Measurements from ENCODE around the gene PLS1. TPM values are rescaled to one million over a fixed set of nuclear protein-coding genes. Genes with fewer than 3 reads are reported as not detected.

Gene PLS1
- total and polyA plus RNA-seq, 2 of the 8 experiments (the other 6 are each of a cell fraction or from before 2014, with no cell fraction given) = 18.7 to 44.7 TPM

DNA sequence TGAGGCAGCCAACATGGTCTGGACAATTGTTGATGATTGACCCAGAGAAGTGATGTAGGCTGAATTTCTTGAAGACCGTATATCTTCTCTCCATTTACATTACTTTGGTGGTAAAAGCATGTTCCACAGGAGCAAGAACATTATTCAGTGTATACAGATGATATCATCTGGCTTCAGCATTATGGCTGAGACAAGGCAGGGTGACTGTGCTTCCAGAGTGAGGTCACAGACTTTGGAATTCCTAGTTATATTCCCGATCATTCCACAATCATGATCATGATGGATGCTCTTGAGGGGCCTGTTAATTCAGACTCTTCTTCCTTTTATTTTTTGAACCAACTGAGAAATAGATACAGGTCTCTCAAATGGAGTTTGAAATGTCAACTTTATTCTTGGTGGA lies 19.0 kb downstream of the PLS1 start:
- H3K18ac ChIP-seq (ENCODE audit: extremely low read depth, low read length) = no peak overlapping the region
- H2BK120ac ChIP-seq (replicated peaks; ENCODE audit: low read depth, low read length) = no peak overlapping the region
- no peak for FAIRE-seq
- no peak overlapping the region for H3K9ac ChIP-seq (replicated peaks in 1 of 4; ENCODE audit: extremely low read depth in 1 of 4, low read depth in 3 of 4, low read length in 3 of 4)
- H3K27me3 ChIP-seq (replicated peaks in 1 of 4; ENCODE audit: control insufficient read depth in 3 of 4, extremely low read depth in 1 of 4, insufficient read depth in 3 of 4, low read length in 3 of 4) = no peaks in the 10 kb centered on the region
- no peak overlapping the region for H3K23ac ChIP-seq (ENCODE audit: insufficient read length)
- H3K4me3 ChIP-seq (ENCODE audit: extremely low read depth in 1 of 4, insufficient read depth in 2 of 4, low read depth in 3 of 4, low read length in 4 of 4) = no peak overlapping the region
- no peaks in the 10 kb centered on the region for H3K36me3 ChIP-seq (ENCODE audit: control insufficient read depth in 2 of 4, insufficient read depth in 4 of 4, low read length in 3 of 4)
- no peak overlapping the region for H2AFZ ChIP-seq (ENCODE audit: low read length)
- H4K5ac ChIP-seq (ENCODE audit: insufficient read length, low read depth, low read length) = no peak overlapping the region
- WGBS, 2 experiments (ENCODE audit: extremely low coverage in 1 of 2, insufficient coverage in 1 of 2, insufficient read length in 1 of 2, insufficient replicate concordance in 2 of 2, low coverage in 1 of 2, low lambda C conversion rate in 2 of 2, missing lambda C conversion rate in 1 of 2) = 92% methylated on average over 2 of the region's 2 CpGs; no CpG with 5 or more reads in 1 of the 2 experiments
- H2BK12ac ChIP-seq (ENCODE audit: low read depth, low read length) = no peak overlapping the region
- H3K4ac ChIP-seq (replicated peaks; ENCODE audit: insufficient read length, low read depth, low read length) = no peak overlapping the region
- H4K8ac ChIP-seq (ENCODE audit: extremely low read depth, insufficient read depth, low read length) = no peak overlapping the region
- no peak overlapping the region for H3K4me2 ChIP-seq (ENCODE audit: insufficient read depth in 1 of 2, low read depth in 2 of 2, low read length in 2 of 2)
- no peak overlapping the region for H2BK5ac ChIP-seq (ENCODE audit: low read depth, low read length)
- peaks cover 0 to 2% (median 0%) of the 10 kb centered on the region in 4 experiments; a peak in 1 of 7 replicates for H3K4me1 ChIP-seq (replicated peaks in 1 of 4; ENCODE audit: control insufficient read depth in 3 of 4, insufficient read depth in 4 of 4, low read length in 3 of 4)
- no peak overlapping the region for H2AK5ac ChIP-seq (ENCODE audit: low read depth, low read length)
- no peaks in the 10 kb centered on the region for H4K20me1 ChIP-seq (replicated peaks in 1 of 2; ENCODE audit: control insufficient read depth in 1 of 2, insufficient read depth in 2 of 2, low read length in 2 of 2)
- H3K14ac ChIP-seq (ENCODE audit: insufficient read length) = no peak overlapping the region
- H2BK20ac ChIP-seq (ENCODE audit: low read length) = no peak overlapping the region
- H3K79me2 ChIP-seq (ENCODE audit: control insufficient read depth in 1 of 2, insufficient read depth in 2 of 2, low read length in 2 of 2) = peaks cover 0 to 5% of the 10 kb centered on the region in 2 experiments; a peak in 1 of 4 replicates
- CTCF ChIA-PET (ENCODE audit: partially characterized antibody) = interaction anchor here (0.7 to 1.0 kb wide), 2 partner anchors 14 to 214 kb away, joined by 4 read pairs; no protein-coding TSS in a partner anchor
- no peak overlapping the region for H2BK15ac ChIP-seq (ENCODE audit: low read length)
- H3K56ac ChIP-seq (replicated peaks; ENCODE audit: insufficient read length, low read depth, low read length) = no peak overlapping the region
- no peak for DNase-seq (ENCODE audit: low read depth in 1 of 2, low spot score in 2 of 2)
- H3K27ac ChIP-seq (ENCODE audit: low read depth, low read length) = no peak overlapping the region
- no peaks in the 10 kb centered on the region for H3K23me2 ChIP-seq (ENCODE audit: low read depth, low read length)
- H4K91ac ChIP-seq (replicated peaks; ENCODE audit: insufficient read length, low read length) = no peak overlapping the region
- H3K9me3 ChIP-seq (ENCODE audit: insufficient read depth in 2 of 2, low read depth in 1 of 2, low read length in 1 of 2) = no peaks in the 10 kb centered on the region
- no peaks in the 10 kb centered on the region for H3K79me1 ChIP-seq (ENCODE audit: low read depth, low read length)
- POLR2A ChIA-PET (ENCODE audit: partially characterized antibody) = no interaction called here
- no peak for TF ChIP-seq EP300 (IDR thresholded peaks at IDR 0.05; ENCODE audit: borderline replicate concordance in 1 of 2, low read depth in 2 of 2, low read length in 2 of 2)
- TF ChIP-seq NANOG (IDR thresholded peaks at IDR 0.05; ENCODE audit: insufficient read depth, low read depth, low read length, poor library complexity, severe bottlenecking) = no peak
- TF ChIP-seq, protein P1, sequence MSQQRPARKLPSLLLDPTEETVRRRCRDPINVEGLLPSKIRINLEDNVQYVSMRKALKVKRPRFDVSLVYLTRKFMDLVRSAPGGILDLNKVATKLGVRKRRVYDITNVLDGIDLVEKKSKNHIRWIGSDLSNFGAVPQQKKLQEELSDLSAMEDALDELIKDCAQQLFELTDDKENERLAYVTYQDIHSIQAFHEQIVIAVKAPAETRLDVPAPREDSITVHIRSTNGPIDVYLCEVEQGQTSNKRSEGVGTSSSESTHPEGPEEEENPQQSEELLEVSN (IDR thresholded peaks at IDR 0.05) = no peak
- no peak for TF ChIP-seq POLR2A (IDR thresholded peaks at IDR 0.05; ENCODE audit: control extremely low read depth in 1 of 2, low read depth in 2 of 2, low read length in 2 of 2)
- TF ChIP-seq TAF7 (optimal IDR thresholded peaks at IDR 0.05; ENCODE audit: borderline replicate concordance, low read depth, low read length) = no peak
- no peak for TF ChIP-seq BRCA1 (IDR thresholded peaks at IDR 0.05; ENCODE audit: low read depth, low read length)
- TF ChIP-seq SP2 (IDR thresholded peaks at IDR 0.05; ENCODE audit: low read length) = no peak
